Left ventricle myocardium superior (tissue), 1 donor: ENCODE data around the gene MYOM3. TPM values are rescaled to one million over a fixed set of nuclear protein-coding genes. Genes with fewer than 3 reads are reported as not detected.

Source experiments
- ATAC-seq: fragments of 200-7000 bp; cut with Tn5 transposase; one replicate; pipeline ENCODE4 v1.9.1; 2020; ENCODE audit warnings: mild to moderate bottlenecking, moderate library complexity
- DNase-seq: peaks from one replicate; pipeline ENCODE4 v3.0.0-alpha.2; 2020
- intact Hi-C: fragments of 100-400 bp; cut with micrococcal nuclease; formaldehyde crosslinking; loops from one replicate; pipeline ENCODE4 v1.11.0; 2022
- long read RNA-seq: library from polyadenylated mRNA; unstranded; transcript quantifications from one replicate; pipeline ENCODE4 v2.0.0, GENCODE V29; 2021
- total RNA-seq: library from RNA; stranded (reverse); fragmentation: NEBNext Ultra II Directional; extraction: Animal tissue kit (Norgen Biotek cat#: 25700); gene quantifications from one replicate; pipeline ENCODE4 v1.2.1, GENCODE V29; 2021
- donor health status: DM: no; HTN: yes; CAD: no; lungs with severe emphysema.

MYOM3 gene
- total RNA-seq, result 409 TPM
- long read RNA-seq, full-length matches to known transcripts, result 56 of 558 reads
- long read RNA-seq, partial matches to known transcripts, result 415 of 558 reads
- long read RNA-seq, other reads (novel, unspliced or antisense), result 87 of 558 reads

GRCh38 chr1:24111996-24112779, at the start of gene MYOM3:
Gene MYOM3 (minus strand): TSS chr1:24112135. CDS start chr1:24108636, 3,499 bp downstream.
- intact Hi-C loops, result no loop called here
- peak; percentile 78 for ATAC-seq
- peak; percentile 85 for DNase-seq

GRCh38 chr1:24161270-24161669, 49.3 kb upstream of the MYOM3 start:
- intact Hi-C loops, result no loop called here
- DNase-seq, result no peak
- ATAC-seq, result no peak

GRCh38 chr1:24159366-24159765, 47.4 kb upstream of the MYOM3 start:
- intact Hi-C loops, result no loop called here
- ATAC-seq (no peak), DNase-seq (no peak)

GRCh38 chr1:24157918-24158481, 46.1 kb upstream of the MYOM3 start:
- intact Hi-C loops, result no loop called here
- DNase-seq (no peak), ATAC-seq (peak; percentile 72)

- ATAC-seq, result no peak
- DNase-seq, result no peak
- intact Hi-C loops, result no loop called here
Observed at GRCh38 chr1:24156542-24157260, 44.8 kb upstream of the MYOM3 start.

GRCh38 chr1:24155011-24155782, 43.3 kb upstream of the MYOM3 start:
- DNase-seq, result no peak

GRCh38 chr1:24154215-24154614, 42.3 kb upstream of the MYOM3 start:
- intact Hi-C loops, result no loop called here
- ATAC-seq (no peak), DNase-seq (no peak)

More at GRCh38 chr1:24155011-24155782, 43.3 kb upstream of the MYOM3 start:
- no peak for ATAC-seq
- intact Hi-C loops, result no loop called here

- intact Hi-C loops, result no loop called here
- DNase-seq (no peak), ATAC-seq (no peak)
Observed at GRCh38 chr1:24152631-24153494, 40.9 kb upstream of the MYOM3 start.

- intact Hi-C loops, result no loop called here
- no peak for DNase-seq
- no peak for ATAC-seq
Observed at GRCh38 chr1:24151175-24151533, 39.2 kb upstream of the MYOM3 start.

GRCh38 chr1:24150234-24151174, 38.6 kb upstream of the MYOM3 start:
- peak; percentile 95 for ATAC-seq
- DNase-seq, result peak; percentile 92
- intact Hi-C loops, result no loop called here

GRCh38 chr1:24149866-24150233, 37.9 kb upstream of the MYOM3 start:
- intact Hi-C loops, result no loop called here
- DNase-seq, result no peak
- peak; percentile 11 for ATAC-seq

- no peak for ATAC-seq
- intact Hi-C loops, result no loop called here
- no peak for DNase-seq
Observed at GRCh38 chr1:24147816-24148215, 35.9 kb upstream of the MYOM3 start.

GRCh38 chr1:24147194-24147593, 35.3 kb upstream of the MYOM3 start:
- intact Hi-C loops, result no loop called here
- ATAC-seq, result no peak
- DNase-seq, result no peak

GRCh38 chr1:24142546-24143534, 30.9 kb upstream of the MYOM3 start, which contains the start of gene IL22RA1:
Gene IL22RA1 (minus strand): TSS chr1:24143140. CDS start chr1:24143082, 58 bp downstream.
- intact Hi-C loops, result no loop called here
- DNase-seq, result peak; percentile 58
- ATAC-seq, result peak; percentile 83

- DNase-seq (no peak), ATAC-seq (no peak)
- intact Hi-C loops, result no loop called here
Observed at GRCh38 chr1:24141311-24141997, 29.5 kb upstream of the MYOM3 start.

GRCh38 chr1:24140741-24141181, 28.8 kb upstream of the MYOM3 start:
- intact Hi-C loops, result no loop called here
- ATAC-seq (no peak), DNase-seq (no peak)
